ENCODE measurements around the gene LRTM1. TPM values are rescaled to one million over a fixed set of nuclear protein-coding genes. Genes with fewer than 3 reads are reported as not detected.

The LRTM1 gene
- total and polyA plus RNA-seq, 3 donors from 2014 or later, result 0.22 TPM; not detected in 2

DNA sequence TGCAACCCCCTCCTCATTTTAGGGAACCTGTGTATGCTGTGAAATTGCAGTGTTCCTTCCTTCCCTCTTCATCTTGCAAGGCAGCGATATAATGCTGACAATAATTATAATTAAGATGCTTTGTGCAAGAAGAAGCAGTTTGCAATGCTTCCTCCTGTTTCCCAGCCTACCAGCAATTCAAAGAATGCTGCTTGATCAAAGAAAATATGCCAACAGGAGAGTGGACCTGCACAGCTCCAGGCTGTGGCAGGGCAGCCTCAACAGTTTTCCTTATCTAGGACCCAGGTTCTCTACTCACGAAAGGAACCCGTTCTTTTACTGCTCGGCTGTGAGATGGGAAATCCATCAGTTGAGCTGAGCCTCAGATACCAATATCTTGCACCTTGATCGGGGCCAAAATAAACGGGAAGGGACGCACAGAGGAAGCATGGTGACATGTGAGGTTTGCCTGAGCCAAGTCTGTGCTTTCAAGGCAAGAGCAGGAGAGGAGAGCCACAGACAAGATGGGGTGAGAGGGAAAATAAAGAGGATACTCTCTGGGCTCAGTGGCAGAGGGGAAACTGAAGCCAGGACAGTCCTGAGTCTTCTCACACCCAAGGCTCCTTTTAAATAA, 22.6 kb upstream of the LRTM1 start:
- DNase-seq, result no peak
- no peak overlapping the region for H3K27ac ChIP-seq
- no peak for TF ChIP-seq POLR2A (IDR thresholded peaks at IDR 0.05)
- TF ChIP-seq, protein P1, sequence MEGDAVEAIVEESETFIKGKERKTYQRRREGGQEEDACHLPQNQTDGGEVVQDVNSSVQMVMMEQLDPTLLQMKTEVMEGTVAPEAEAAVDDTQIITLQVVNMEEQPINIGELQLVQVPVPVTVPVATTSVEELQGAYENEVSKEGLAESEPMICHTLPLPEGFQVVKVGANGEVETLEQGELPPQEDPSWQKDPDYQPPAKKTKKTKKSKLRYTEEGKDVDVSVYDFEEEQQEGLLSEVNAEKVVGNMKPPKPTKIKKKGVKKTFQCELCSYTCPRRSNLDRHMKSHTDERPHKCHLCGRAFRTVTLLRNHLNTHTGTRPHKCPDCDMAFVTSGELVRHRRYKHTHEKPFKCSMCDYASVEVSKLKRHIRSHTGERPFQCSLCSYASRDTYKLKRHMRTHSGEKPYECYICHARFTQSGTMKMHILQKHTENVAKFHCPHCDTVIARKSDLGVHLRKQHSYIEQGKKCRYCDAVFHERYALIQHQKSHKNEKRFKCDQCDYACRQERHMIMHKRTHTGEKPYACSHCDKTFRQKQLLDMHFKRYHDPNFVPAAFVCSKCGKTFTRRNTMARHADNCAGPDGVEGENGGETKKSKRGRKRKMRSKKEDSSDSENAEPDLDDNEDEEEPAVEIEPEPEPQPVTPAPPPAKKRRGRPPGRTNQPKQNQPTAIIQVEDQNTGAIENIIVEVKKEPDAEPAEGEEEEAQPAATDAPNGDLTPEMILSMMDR (IDR thresholded peaks at IDR 0.05), result no peak
- no peaks in the 10 kb centered on the region for H3K27me3 ChIP-seq
- H3K4me3 ChIP-seq, result no peak overlapping the region
- H3K36me3 ChIP-seq (ENCODE audit: low read depth, missing control alignments), result no peaks in the 10 kb centered on the region
- no peaks in the 10 kb centered on the region for H3K9me3 ChIP-seq
- intact Hi-C loops (cut with DNase I; ENCODE audit: low total_unique reads), result no loop called here
- H3K4me1 ChIP-seq, result peaks cover 7% of the 10 kb centered on the region
- WGBS, 2 donors, result 54 to 57% methylated on average over 7 of the region's 7 CpGs

DNA sequence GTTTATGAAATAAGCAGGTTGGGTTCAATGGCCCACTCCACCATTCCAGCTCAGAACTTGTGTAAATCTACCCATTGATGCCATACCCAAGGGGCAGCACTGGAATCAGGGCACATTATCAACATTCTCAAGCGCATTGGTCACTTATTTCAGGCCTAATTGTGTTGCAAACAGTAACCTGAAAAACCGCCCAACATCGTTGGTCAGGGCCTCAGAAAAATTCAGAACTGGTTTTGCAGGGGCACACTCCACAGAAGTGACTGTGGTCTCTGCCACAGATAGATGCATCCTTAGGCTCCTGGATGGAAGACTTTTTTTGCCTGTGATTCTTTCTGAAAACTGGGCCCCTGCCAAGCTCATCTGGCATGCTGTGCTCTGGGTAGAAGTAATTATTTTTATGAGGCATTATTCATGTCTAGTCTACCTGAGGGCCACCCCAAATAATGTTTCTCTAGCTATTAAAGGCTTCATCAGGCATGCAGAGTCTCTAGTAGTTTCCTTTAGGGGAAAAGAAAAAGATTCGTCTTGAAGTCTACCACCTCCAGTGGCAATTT, 21.7 kb upstream of the LRTM1 start:
- intact Hi-C loops (cut with DNase I; ENCODE audit: low total_unique reads), result no loop called here
- no peak for TF ChIP-seq POLR2A (IDR thresholded peaks at IDR 0.05)
- TF ChIP-seq, protein P1 (IDR thresholded peaks at IDR 0.05), result no peak
- no peak for DNase-seq
- 86 to 94% methylated on average over 4 of the region's 4 CpGs for WGBS, 2 donors
- Histone ChIP-seq H3K4me1 (peaks cover 6% of the 10 kb centered on the region), H3K27ac (no peak overlapping the region), H3K4me3 (no peak overlapping the region), H3K36me3 (ENCODE audit: low read depth, missing control alignments) (no peaks in the 10 kb centered on the region), H3K27me3 (no peaks in the 10 kb centered on the region), H3K9me3 (no peaks in the 10 kb centered on the region)

DNA sequence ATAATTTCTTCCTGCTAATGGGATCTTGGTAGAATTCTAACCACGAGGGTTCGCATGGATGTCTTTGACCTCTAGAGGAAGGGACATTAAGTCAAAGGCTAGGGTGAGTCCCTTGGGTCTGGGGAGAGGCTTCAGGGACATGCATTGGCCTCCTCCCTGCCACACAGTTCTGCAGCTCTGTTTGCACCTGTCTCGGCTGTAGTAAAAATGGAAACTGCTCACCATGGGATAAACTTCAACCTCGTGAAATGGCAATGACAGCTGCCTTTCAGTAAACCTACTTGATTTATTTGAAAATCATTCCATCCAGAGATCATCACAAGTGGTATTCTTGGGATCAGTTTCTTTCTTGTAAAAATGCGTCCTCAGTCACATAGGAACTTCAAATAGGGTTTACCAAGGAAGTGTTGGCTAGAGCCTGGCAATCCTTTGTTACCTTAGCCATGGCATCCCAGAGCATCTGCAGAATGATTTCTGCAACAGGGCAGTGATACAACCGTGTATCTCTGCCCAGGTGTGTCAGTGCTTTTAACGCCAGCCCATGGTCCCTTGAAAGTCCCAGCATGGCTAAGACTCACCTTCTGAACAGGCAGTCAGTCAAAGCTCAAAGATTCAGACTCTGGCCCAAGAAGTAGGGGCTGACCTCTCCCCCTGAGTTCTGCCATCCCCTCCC, 14.0 kb upstream of the LRTM1 start:
- intact Hi-C loops (cut with DNase I; ENCODE audit: low total_unique reads), result no loop called here
- H3K27me3 ChIP-seq, result no peaks in the 10 kb centered on the region
- no peaks in the 10 kb centered on the region for H3K9me3 ChIP-seq
- no peaks in the 10 kb centered on the region for H3K36me3 ChIP-seq (ENCODE audit: low read depth, missing control alignments)
- no peak overlapping the region for H3K27ac ChIP-seq
- no peak for DNase-seq
- no peak for TF ChIP-seq POLR2A (IDR thresholded peaks at IDR 0.05)
- TF ChIP-seq, protein P1 (IDR thresholded peaks at IDR 0.05), result no peak
- no peaks in the 10 kb centered on the region for H3K4me1 ChIP-seq
- H3K4me3 ChIP-seq, result no peak overlapping the region
- WGBS, 2 donors, result 83 to 92% methylated on average over 7 of the region's 7 CpGs

DNA sequence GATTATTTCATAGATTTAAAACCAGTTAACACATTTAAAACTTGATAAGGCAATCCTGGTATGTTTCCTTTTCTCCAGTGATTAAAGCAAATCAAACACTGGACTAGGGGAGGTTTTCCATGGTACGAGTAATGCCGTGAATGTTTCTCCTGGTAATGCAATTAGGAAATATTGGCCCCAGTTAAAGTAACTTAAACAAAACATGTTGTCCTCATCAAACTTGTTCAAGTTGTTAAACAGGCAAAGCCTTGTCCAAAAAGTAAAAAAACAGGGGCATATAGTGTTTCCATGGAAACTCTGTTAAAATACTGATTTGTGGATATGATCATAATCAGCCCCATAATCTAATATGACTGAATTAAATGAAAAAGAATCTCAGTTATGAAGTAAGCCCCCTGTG, 13.1 kb upstream of the LRTM1 start:
- Histone ChIP-seq H3K4me3 (no peak overlapping the region), H3K27ac (no peak overlapping the region), H3K4me1 (no peaks in the 10 kb centered on the region), H3K9me3 (no peaks in the 10 kb centered on the region), H3K36me3 (ENCODE audit: low read depth, missing control alignments) (no peaks in the 10 kb centered on the region), H3K27me3 (no peaks in the 10 kb centered on the region)
- no peak for DNase-seq
- 89 to 97% methylated on average over 2 of the region's 2 CpGs for WGBS, 2 donors
- no peak for TF ChIP-seq POLR2A (IDR thresholded peaks at IDR 0.05)
- TF ChIP-seq, protein P1 (IDR thresholded peaks at IDR 0.05), result no peak
- intact Hi-C loops (cut with DNase I; ENCODE audit: low total_unique reads), result no loop called here

Measured in testis (tissue), 3 donors.